Osteocyte (in vitro differentiated cells): ENCODE results near the gene CFAP20. TPM values are rescaled to one million over a fixed set of nuclear protein-coding genes. Genes with fewer than 3 reads are reported as not detected.
"Not testable (repeated sequence)": the region's sequence is repeated elsewhere in the genome, so short reads cannot be mapped to it uniquely, and the experiment has no call there.

Experiments used
- DNase-seq: peaks from one replicate; pipeline ENCODE4 v3.0.0; 2021; ENCODE audit warnings: mixed read lengths; ENCODE audit not compliant: unreplicated experiment; ENCODE audit errors: extremely low spot score
- H3K27ac Mint-ChIP-seq: one replicate; pipeline ENCODE4 v1.8.0; 2021; ENCODE audit warnings: mild to moderate bottlenecking, mixed read lengths; ENCODE audit not compliant: unreplicated experiment
- H3K27me3 Mint-ChIP-seq: one replicate; pipeline ENCODE4 v1.8.0; 2021; ENCODE audit warnings: mixed read lengths; ENCODE audit not compliant: unreplicated experiment
- H3K36me3 Mint-ChIP-seq: one replicate; pipeline ENCODE4 v1.8.0; 2021; ENCODE audit warnings: mixed read lengths; ENCODE audit not compliant: unreplicated experiment
- H3K4me1 Mint-ChIP-seq: one replicate; pipeline ENCODE4 v1.8.0; 2021; ENCODE audit warnings: mixed read lengths; ENCODE audit not compliant: unreplicated experiment
- H3K4me3 Mint-ChIP-seq: one replicate; pipeline ENCODE4 v1.8.0; 2021; ENCODE audit warnings: mild to moderate bottlenecking, moderate library complexity, mixed read lengths; ENCODE audit not compliant: unreplicated experiment
- H3K9me3 Mint-ChIP-seq: one replicate; pipeline ENCODE4 v1.8.0; 2021; ENCODE audit warnings: mixed read lengths; ENCODE audit not compliant: unreplicated experiment
- CTCF ChIP-seq: fragments of 200-600 bp; sonication (generic); IDR thresholded peaks from 2 replicates; pipeline ENCODE4 v1.5.0; 2021; ENCODE audit warnings: antibody characterized with exemption, mild to moderate bottlenecking, moderate library complexity
- total RNA-seq: library from RNA; stranded (reverse); gene quantifications from 2 replicates; pipeline ENCODE4 v1.2.1, GENCODE V29; 2021

The CFAP20 gene
- total RNA-seq, 1 donor from 2014 or later: 28.7 TPM

DNA sequence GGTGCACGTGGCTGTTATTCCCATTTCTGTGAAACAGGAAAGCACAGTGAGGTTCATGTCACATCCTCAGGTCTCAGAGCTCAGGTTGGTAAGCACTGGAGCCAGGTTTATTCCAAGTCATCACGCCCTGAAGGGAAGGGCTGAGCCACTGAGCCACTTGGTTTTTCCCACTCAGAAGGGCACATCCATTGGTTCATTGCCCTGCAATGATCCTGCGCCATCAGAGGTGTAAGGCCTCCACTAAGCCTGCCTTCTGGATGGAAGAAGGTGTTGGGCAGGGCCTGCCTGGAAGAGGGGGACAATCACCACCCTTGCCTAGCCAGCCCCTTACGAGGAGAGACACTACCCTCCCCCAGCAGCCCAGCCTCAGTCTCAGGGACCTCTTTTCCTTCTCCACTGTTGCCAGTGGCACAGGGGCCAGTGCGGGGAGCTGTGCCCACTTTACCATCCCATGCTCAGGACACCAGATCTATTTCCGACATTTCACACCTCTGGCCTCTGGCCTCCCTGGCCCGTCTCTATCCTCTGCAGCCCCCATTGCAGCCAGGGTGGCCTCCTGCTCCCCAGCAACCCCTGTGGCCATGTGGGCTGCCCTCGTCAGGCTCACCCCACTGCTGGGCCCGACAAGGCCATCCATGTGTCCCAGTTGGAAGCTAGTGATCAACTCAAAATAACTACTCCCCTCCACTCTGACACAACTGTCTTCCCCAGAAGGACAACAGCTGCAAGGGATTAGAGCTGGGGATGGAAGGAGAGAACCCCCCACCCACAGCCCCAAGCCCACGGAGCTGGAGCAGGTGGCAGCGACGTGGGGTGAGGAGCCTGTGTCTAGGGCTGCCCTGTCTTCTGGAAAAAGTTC is 29.9 kb downstream of the CFAP20 start:
- DNase-seq: no peak
- H3K4me1 Mint-ChIP-seq: peaks cover 9% of the 10 kb centered on the region
- no peaks in the 10 kb centered on the region for H3K36me3 Mint-ChIP-seq
- no peak overlapping the region for H3K27ac Mint-ChIP-seq
- H3K9me3 Mint-ChIP-seq: no peaks in the 10 kb centered on the region
- no peak overlapping the region for H3K4me3 Mint-ChIP-seq
- TF ChIP-seq CTCF: no peak
- peaks cover under 1% of the 10 kb centered on the region for H3K27me3 Mint-ChIP-seq

DNA sequence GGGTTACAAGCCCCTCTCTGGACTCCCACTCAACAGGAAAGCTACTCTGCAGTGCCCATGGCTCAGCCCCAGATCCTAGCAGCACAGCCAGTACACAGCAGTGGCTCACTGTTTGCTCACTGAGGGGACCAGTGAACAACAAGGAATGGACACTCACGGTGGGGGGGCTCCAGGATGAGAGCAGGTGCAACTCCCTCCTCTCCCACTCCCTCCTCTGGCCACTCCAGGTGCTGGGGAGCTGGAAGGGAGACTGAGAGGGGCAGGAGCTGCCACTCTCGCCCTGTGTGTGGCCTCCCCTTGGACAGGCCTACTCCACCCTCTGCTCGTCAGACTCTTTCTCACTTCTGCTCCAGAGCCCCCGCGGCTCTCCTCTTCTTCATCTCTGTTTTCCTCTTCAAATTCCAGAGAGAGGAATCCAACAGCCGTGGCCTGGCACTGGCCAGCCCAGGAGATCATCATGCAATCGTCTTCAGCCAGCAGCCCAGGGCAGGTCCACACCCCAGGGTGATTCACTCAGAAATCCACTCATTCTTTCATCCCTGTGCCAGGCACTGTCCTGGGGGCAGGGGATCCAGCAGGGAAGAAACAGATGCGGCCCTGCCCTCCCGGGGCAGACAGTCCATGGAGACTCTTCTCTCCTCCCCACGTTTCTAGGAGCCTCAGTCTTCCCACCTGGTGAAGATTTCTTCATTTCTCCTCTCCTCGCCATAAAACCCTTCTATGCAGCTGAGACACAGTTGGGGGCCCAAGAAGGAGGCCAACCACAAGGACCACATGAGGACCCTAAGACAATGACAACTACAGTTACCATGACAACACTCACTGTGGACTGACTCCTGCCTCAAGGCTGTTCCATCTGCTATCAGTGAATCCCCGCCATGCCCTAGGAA is 30.7 kb downstream of the CFAP20 start:
- no peaks in the 10 kb centered on the region for H3K9me3 Mint-ChIP-seq
- no peak overlapping the region for H3K4me3 Mint-ChIP-seq
- no peak for TF ChIP-seq CTCF
- H3K27me3 Mint-ChIP-seq: peaks cover 6% of the 10 kb centered on the region
- no peak overlapping the region for H3K27ac Mint-ChIP-seq
- peaks cover 9% of the 10 kb centered on the region for H3K4me1 Mint-ChIP-seq
- no peaks in the 10 kb centered on the region for H3K36me3 Mint-ChIP-seq
- no peak for DNase-seq

GRCh38 chr16:58096249-58096648 is 32.9 kb downstream of the CFAP20 start:
- Mint-ChIP-seq H3K4me1 (peaks cover 9% of the 10 kb centered on the region), H3K4me3 (no peak overlapping the region), H3K27me3 (peaks cover 18% of the 10 kb centered on the region), H3K27ac (no peak overlapping the region), H3K9me3 (no peaks in the 10 kb centered on the region), H3K36me3 (no peaks in the 10 kb centered on the region)
- TF ChIP-seq CTCF: no peak
- DNase-seq: no peak

DNA sequence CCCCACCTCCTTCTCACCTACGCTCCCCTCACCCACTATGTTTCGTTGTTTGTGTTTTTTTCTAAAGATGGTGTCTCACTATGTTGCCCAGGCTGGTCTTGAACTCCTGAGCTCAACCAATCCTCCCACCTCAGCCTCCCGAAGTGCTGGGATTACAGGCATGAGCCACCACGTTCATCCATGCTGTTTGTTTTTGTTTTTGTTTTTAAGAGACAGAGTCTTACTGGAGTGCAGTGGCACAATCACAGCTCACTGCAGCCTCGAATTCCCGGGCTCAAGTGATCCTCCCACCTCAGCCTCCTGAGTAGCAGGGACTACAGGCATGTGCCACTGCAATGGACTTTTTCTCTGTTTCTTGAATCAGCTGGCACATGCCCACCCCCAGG is 33.6 kb downstream of the CFAP20 start:
- H3K9me3 Mint-ChIP-seq, H3K4me1 Mint-ChIP-seq, H3K36me3 Mint-ChIP-seq, DNase-seq, H3K4me3 Mint-ChIP-seq, H3K27ac Mint-ChIP-seq: not testable (repeated sequence)
- H3K27me3 Mint-ChIP-seq: peaks cover 18% of the 10 kb centered on the region

- H3K9me3 Mint-ChIP-seq: no peaks in the 10 kb centered on the region
- no peak overlapping the region for H3K27ac Mint-ChIP-seq
- no peak for TF ChIP-seq CTCF
- H3K4me3 Mint-ChIP-seq: no peak overlapping the region
- H3K27me3 Mint-ChIP-seq: peaks cover 18% of the 10 kb centered on the region
- no peak for DNase-seq
- peaks cover 9% of the 10 kb centered on the region for H3K4me1 Mint-ChIP-seq
- no peaks in the 10 kb centered on the region for H3K36me3 Mint-ChIP-seq
Observed at GRCh38 chr16:58094791-58095574, 34.2 kb downstream of the CFAP20 start.
